Measurements from ENCODE around the gene OSBPL10.
A peak's percentile ranks its signal among the peaks of the same experiment; 100 is the strongest.

OSBPL10 gene

DNA sequence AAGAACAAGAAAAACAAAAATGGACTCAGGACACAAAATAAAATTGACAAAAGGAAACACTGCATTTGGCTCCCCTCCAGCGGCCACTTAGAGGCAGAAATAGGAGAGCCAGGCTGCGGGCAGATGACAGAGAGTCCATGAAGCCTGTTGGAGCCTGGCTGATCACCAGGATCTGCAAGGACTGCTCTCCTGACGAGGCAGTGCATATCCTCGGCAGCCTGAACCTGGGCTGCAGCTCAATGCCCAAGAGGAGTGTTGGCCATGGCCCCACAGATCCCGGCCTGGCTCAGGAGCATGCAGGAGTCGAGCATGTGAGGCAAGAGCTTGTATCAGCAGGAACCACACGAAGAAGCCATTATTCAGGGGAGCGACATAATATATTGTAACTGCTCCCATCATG lies 248.5 kb downstream of the OSBPL10 start:
- Histone ChIP-seq H3K36me3 (no peaks in the 10 kb centered on the region), H3K27me3 (no peaks in the 10 kb centered on the region)
- TF ChIP-seq, protein P1, sequence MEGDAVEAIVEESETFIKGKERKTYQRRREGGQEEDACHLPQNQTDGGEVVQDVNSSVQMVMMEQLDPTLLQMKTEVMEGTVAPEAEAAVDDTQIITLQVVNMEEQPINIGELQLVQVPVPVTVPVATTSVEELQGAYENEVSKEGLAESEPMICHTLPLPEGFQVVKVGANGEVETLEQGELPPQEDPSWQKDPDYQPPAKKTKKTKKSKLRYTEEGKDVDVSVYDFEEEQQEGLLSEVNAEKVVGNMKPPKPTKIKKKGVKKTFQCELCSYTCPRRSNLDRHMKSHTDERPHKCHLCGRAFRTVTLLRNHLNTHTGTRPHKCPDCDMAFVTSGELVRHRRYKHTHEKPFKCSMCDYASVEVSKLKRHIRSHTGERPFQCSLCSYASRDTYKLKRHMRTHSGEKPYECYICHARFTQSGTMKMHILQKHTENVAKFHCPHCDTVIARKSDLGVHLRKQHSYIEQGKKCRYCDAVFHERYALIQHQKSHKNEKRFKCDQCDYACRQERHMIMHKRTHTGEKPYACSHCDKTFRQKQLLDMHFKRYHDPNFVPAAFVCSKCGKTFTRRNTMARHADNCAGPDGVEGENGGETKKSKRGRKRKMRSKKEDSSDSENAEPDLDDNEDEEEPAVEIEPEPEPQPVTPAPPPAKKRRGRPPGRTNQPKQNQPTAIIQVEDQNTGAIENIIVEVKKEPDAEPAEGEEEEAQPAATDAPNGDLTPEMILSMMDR (IDR thresholded peaks at IDR 0.05; ENCODE audit: low read depth, low read length), result no peak

DNA sequence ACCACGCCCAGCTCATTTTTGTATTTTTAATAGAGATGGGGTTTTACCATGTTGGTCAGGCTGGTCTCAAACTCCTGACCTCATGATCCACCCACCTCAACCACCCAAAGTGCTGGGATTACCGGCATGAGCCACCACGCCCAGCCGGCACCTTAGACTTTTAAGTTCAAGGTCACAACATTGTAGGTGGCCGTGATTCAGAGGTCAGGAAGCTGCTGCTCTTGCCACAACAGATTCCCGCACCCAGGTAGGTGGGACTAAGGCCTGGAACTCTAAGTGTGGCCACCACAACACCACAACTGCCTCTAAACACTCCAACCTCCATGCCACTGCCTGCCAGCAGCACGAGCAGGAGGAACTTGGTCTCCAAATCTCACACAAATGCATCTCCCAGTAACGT lies 251.5 kb downstream of the OSBPL10 start:
- TF ChIP-seq, protein P1 (IDR thresholded peaks at IDR 0.05; ENCODE audit: low read depth, low read length), result no peak
- Histone ChIP-seq H3K36me3 (no peaks in the 10 kb centered on the region), H3K9me3 (no peaks in the 10 kb centered on the region), H3K4me1 (no peaks in the 10 kb centered on the region), H3K4me3 (ENCODE audit: low read depth, low read length) (no peak overlapping the region), H3K27me3 (no peaks in the 10 kb centered on the region)
- no peak for DNase-seq

More for the DNA sequence above, 248.5 kb downstream of the OSBPL10 start:
- peak; percentile 21 for DNase-seq
- Histone ChIP-seq H3K4me3 (ENCODE audit: low read depth, low read length) (no peak overlapping the region), H3K4me1 (no peaks in the 10 kb centered on the region), H3K9me3 (no peaks in the 10 kb centered on the region)

DNA sequence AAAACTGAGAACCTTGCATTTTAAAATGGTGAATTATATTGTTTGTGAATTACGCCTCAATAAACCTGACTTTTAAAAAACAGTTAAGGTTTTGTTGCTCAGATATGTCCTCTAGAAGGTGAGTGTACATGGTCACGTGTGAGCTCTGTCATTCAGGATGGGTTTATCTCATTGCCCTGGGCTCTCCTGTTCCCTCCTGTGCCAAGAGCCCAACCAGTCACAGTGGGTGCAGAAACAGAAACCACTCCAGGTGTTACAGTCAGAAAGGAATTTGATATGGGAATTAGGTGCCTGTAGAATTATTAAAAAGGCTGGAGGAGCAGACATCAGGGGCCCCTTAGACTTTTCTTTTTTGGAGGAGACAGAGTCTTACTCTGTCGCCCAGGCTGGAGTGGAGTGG lies 252.0 kb downstream of the OSBPL10 start:
- Histone ChIP-seq H3K9me3 (no peaks in the 10 kb centered on the region), H3K4me1 (no peaks in the 10 kb centered on the region), H3K36me3 (no peaks in the 10 kb centered on the region), H3K4me3 (ENCODE audit: low read depth, low read length) (no peak overlapping the region), H3K27me3 (no peaks in the 10 kb centered on the region)
- no peak for DNase-seq
- TF ChIP-seq, protein P1 (IDR thresholded peaks at IDR 0.05; ENCODE audit: low read depth, low read length), result no peak

DNA sequence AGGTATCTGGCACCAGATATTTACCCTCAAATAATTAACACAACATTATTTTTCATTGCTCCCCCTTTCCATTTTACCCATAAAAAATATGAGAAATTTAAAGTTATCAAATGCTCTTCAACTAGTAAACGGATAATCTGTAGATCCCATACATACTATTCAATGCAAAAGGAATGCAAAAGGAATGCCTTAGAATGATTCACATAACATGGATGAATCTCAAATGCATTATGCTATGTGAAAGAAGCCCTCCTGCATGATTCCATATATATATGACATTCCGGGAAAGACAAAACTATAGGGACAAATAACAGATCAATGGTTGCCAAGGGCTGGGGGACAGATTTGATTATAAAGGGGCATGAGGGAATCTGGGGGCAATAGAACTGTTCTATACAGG lies 252.7 kb downstream of the OSBPL10 start:
- Histone ChIP-seq H3K9me3 (no peaks in the 10 kb centered on the region), H3K27me3 (no peaks in the 10 kb centered on the region), H3K4me3 (ENCODE audit: low read depth, low read length) (no peak overlapping the region), H3K36me3 (no peaks in the 10 kb centered on the region), H3K4me1 (no peaks in the 10 kb centered on the region)
- TF ChIP-seq, protein P1 (IDR thresholded peaks at IDR 0.05; ENCODE audit: low read depth, low read length), result no peak
- DNase-seq, result no peak

DNA sequence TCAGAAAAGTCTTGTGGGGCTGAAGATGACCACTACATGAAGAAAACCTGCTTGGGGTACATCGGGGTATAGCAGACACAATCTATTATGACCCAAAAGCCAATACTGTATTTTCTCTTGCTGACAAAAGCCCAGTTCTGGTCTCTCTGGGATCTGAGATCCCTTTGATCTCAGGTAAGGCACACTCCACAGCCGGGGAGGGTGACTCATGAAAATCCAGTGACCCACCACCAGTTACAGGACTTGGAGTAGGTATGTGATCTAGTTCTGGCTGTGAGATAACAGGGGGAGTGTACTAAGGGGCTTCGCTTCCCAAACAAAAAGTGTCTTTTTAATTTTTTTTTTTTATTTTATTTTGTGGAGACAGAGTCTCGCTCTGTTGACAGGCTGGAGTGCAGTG lies 255.1 kb downstream of the OSBPL10 start:
- H3K4me3 ChIP-seq (ENCODE audit: low read depth, low read length), result no peak overlapping the region
- no peaks in the 10 kb centered on the region for H3K36me3 ChIP-seq
- no peaks in the 10 kb centered on the region for H3K9me3 ChIP-seq
- DNase-seq, result no peak
- TF ChIP-seq, protein P1 (IDR thresholded peaks at IDR 0.05; ENCODE audit: low read depth, low read length), result no peak
- no peaks in the 10 kb centered on the region for H3K4me1 ChIP-seq
- H3K27me3 ChIP-seq, result no peaks in the 10 kb centered on the region

DNA sequence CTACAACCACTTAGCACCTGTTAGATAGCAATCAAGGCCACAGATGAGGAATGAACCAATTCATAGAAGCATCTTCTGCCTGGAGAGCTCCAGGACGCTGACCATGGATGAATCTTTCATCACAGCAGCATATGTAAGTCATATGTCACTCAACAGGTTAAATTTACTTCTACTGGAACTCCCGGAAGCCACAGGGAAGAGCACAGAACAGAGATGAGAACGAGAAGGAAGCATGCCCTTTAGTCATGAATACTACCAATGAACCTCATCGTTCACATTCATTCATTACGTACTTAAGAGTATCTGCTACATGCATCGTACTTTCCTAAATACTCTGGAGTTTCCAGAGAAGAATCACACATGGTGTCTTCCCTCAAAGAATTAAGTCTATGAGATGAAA lies 255.5 kb downstream of the OSBPL10 start:
- no peaks in the 10 kb centered on the region for H3K4me1 ChIP-seq
- no peaks in the 10 kb centered on the region for H3K27me3 ChIP-seq
- no peak for DNase-seq
- TF ChIP-seq, protein P1 (IDR thresholded peaks at IDR 0.05; ENCODE audit: low read depth, low read length), result no peak
- no peak overlapping the region for H3K4me3 ChIP-seq (ENCODE audit: low read depth, low read length)
- no peaks in the 10 kb centered on the region for H3K36me3 ChIP-seq
- H3K9me3 ChIP-seq, result no peaks in the 10 kb centered on the region

Data from BE2C (cell line).